Stromal cell of bone marrow (primary cell): Measurements from ENCODE around the gene CBLL2.
"Not testable (repeated sequence)": the region's sequence is repeated elsewhere in the genome, so short reads cannot be mapped to it uniquely, and the experiment has no call there.

Source experiments
- DNase-seq: peaks from one replicate; pipeline ENCODE4 v3.0.0-alpha.2; 2012; ENCODE audit warnings: low read depth

The CBLL2 gene, protein sequence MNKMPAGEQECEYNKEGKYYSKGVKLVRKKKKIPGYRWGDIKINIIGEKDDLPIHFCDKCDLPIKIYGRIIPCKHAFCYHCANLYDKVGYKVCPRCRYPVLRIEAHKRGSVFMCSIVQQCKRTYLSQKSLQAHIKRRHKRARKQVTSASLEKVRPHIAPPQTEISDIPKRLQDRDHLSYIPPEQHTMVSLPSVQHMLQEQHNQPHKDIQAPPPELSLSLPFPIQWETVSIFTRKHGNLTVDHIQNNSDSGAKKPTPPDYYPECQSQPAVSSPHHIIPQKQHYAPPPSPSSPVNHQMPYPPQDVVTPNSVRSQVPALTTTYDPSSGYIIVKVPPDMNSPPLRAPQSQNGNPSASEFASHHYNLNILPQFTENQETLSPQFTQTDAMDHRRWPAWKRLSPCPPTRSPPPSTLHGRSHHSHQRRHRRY

DNA sequence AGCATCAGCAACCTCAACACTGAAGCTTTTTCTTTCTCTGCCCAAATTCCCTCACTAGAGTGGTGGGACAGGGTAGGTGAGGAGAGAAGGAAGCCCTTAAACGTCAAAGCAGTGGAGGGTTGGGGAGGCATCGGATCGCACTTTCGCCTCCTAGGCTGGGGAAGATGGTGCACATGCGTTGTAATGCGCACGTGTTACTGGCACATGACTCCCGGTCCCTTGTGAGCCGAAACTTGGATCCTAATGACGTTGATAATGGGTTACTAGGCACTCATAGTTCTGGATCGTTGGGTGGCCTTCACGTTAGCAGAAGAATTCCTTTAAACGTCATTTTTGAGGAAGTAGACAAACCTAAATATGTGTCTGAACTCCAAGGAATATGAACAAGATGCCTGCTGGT, at the start of gene CBLL2:
Gene CBLL2 (plus strand): TSS at position 301 of the 400 bp plus-strand sequence. CDS start 79 bp downstream, at position 380.
- no peak for DNase-seq

DNA sequence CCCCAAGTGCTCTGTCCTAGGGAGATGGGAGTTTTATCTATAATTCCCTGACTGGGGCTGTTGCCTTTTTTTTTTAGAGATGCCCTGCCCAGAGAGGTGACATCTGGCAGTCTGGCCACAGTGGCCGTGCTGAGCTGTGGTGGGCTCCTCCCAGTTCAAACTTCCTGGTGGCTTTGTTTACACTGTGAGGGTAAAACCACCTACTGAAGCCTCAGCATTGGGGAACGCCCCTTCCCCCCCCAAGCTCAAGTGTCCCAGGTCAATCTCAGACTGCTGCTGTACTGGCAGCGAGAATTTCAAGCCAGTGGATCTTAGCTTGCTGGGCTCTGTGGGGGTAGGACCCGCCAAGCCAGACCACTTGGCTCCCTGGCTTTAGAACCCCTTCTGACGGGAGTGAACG, 38.3 kb upstream of the CBLL2 start:
- DNase-seq: no peak

- DNase-seq: no peak
Measured at GRCh38 chrX:22237479-22237878, 35.2 kb upstream of the CBLL2 start.

DNA sequence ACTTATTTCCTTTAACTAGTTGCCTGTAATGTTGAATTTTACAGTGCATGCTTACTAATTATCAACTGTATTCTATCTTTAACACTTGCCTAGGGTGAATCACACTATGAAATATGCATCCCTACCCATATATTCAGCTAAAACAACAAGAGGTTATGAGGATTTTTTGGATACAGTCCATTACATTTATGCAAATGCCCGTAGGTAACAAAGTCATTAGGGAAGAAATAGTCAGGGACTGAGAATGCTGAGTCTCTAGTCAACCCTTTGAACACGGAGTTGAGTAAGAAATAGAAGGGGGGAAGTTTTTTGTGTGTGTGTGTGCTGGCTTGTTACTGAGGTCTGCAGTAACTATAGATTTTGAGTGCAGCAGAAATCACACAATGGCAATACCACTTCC, 26.1 kb upstream of the CBLL2 start:
- no peak for DNase-seq

DNA sequence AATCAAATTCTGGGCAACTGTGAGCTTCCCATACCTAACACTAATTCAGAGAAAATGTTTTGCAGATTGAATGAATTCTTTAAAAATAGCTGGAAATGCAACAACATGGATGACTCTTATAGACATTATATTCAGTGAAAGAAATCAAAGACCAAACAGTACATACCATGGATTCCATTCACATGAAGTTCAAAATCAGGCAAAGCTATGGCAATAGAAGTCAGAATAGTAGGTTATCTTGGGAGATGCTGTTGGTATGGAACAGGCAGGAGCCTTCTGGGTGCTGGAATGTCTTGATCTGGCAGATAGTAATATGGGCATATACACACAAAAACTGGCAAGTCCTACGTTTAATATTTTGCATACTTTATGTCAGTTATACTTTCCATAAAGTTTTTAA, 25.5 kb upstream of the CBLL2 start:
- DNase-seq: no peak

DNA sequence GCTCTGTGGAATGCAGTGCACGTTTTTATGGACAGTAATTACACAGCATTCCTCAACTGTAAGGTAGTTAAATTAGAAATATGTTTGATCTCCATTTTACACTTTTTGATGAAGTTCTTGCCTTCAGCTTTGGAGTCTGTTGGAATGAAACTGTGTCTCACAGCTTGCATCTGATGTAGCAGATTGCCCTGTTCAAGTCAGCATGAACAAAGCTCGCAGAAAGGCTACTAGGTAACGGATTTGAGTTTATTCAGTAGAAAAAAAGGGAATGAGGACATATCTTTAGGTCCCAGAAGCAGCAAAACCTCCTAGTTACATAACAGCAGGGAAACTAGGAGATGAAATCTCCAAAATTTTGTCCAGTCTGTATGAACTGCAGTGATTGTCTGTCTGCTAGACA, 24.3 kb upstream of the CBLL2 start:
- DNase-seq: no peak

GRCh38 chrX:22249371-22249770, 23.3 kb upstream of the CBLL2 start:
- DNase-seq: no peak

GRCh38 chrX:22268706-22269105, 4.0 kb upstream of the CBLL2 start:
- no peak for DNase-seq

DNA sequence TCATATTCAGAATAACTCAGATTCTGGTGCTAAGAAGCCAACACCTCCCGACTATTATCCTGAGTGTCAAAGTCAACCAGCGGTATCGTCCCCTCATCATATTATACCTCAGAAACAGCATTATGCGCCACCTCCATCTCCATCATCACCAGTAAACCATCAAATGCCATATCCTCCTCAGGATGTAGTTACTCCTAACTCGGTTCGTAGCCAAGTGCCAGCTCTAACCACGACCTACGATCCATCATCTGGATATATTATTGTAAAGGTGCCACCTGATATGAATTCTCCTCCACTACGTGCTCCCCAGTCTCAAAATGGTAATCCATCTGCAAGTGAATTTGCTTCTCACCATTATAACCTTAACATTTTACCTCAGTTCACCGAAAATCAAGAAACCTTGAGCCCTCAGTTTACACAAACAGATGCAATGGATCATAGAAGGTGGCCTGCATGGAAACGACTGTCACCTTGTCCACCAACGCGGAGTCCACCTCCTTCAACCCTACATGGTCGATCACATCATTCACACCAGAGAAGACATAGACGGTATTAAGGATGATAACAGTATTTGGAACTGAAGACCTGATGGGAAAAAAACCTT, 1.1 kb downstream of the CBLL2 start:
- DNase-seq: no peak

- DNase-seq: peak; percentile 20
Measured at GRCh38 chrX:22276781-22277180, 4.1 kb downstream of the CBLL2 start.

DNA sequence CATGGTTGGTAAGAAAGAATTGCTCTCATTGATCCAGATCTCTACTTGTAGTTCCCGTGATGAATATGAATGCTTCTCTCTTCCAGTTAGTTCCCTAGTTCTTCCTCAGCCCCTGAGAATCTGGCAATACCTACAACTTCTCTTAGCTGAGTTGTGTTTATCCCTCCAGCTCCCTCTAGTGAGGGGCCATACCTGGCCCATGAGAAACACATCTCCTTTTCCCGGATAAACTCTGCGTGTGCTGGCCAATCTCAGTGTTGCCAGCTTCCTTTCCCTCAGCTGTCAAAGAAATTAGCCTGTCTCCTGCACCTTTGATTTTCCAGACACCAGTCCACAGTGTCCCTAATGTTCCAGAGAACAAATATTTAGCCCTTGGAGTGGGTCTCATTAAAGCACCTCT, 5.7 kb downstream of the CBLL2 start:
- DNase-seq: no peak

GRCh38 chrX:22289209-22289608, 16.5 kb downstream of the CBLL2 start:
- DNase-seq: not testable (repeated sequence)

GRCh38 chrX:22296871-22297270, 24.2 kb downstream of the CBLL2 start:
- no peak for DNase-seq

GRCh38 chrX:22300130-22300529, 27.4 kb downstream of the CBLL2 start:
- DNase-seq: peak; percentile 45

- DNase-seq: no peak
Measured at GRCh38 chrX:22310779-22311178, 38.1 kb downstream of the CBLL2 start.

- DNase-seq: no peak
Measured at GRCh38 chrX:22313766-22314165, 41.1 kb downstream of the CBLL2 start.

GRCh38 chrX:22314211-22314610, 41.5 kb downstream of the CBLL2 start:
- DNase-seq: no peak

GRCh38 chrX:22314692-22315091, 42.0 kb downstream of the CBLL2 start:
- no peak for DNase-seq

- no peak for DNase-seq
Measured at GRCh38 chrX:22315151-22315550, 42.4 kb downstream of the CBLL2 start.

DNA sequence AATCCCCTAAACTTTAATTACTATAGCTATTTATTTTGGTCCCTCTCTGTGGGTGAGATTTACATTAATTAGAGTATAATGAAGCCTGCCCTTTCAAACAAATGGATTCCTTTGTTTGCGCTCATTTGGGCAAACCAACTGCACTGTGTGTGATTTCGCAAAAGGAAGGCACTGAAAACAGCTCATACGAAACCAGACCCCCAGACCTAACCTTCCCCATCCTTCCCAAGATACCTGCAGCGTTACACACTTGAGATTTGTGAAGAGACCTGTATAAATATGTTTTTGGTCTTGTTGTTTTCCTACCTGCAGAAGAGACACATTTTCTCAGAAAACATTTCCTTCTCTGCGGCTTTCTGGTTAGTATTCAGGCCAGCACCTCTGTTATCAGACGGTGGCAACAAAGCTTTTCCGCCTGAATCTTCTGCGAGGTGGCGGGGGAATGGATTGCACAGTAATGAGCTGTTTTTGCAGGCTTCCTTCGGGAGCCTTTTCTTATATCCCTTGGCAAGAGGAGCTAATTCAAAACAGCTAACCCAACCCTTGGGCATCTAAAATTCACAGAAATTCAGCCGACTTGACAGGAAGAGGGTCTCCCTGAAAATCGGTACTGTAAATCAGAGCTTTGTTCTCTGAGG, 47.6 kb downstream of the CBLL2 start:
- no peak for DNase-seq

DNA sequence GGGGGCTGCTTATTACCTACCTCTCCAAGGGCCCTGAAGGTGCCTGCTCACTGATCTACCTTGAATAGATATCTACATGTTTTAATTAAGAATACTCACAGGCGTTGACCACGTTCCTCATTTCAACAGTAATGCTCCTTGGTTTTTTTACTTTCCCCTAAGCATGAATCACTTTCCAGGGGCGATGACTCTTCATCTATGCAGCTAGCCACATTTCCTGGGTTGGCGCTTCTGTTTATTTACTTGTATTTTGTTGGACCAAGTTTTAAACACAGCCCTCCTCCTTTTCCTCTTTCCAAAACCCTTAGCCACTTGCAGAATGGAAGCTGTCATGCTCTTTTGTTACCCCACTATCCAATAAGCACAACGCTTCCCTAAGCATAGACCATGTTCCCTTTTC, 50.8 kb downstream of the CBLL2 start:
- DNase-seq: peak; percentile 44
